GM19372 (cell line): Measurements from ENCODE around the gene MTX1.

Source experiments
- ATAC-seq: cut with Tn5 transposase; IDR thresholded peaks from one replicate; pipeline ENCODE4 v1.9.1; 2021; ENCODE audit warnings: mild to moderate bottlenecking, low read depth, moderate library complexity; ENCODE audit not compliant: unreplicated experiment

Gene MTX1

DNA sequence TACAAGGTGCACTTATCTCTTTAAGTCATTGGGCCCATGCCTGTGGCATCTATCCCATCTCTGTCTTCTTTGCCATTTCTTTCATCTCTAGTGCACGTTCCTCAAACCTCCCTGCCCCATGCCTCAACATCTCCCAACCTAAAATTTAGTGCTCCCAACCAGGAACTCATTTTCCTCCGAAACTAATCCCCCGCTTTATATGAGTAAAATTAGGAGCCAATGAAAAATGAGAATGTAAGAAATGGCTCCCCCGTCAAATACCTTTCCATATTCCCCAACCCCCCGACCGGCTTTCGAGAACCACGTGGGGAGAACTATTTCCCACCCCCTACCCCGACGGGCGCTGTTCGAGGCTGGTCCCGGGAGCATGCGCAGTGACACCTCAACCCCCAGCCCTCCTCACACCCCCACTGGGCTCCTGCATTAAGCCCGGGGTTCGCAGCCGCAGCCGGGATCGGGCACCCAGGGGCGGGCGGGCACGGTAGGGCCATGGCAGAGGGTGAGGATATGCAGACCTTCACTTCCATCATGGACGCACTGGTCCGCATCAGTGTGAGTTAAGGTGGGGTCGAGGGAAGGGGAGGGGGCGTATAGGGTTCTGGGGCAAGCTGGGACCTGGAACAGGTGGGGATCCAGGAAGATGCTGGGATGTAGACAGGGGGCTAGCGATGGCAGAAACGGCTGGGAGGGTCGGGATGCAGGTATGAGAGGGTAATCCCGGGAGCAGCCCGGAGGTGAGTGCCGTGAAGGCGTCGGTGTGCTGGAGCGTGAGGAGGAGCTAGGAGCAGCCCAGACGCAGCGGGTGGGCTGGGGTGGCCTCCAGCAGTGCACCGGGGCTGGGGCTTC is 34.8 kb upstream of the MTX1 start, which contains the start of gene TRIM46:
TSS of gene TRIM46 (plus strand) at position 372 of the 846 bp plus-strand sequence. CDS start at position 490, 118 bp downstream.
- no peak for ATAC-seq

DNA sequence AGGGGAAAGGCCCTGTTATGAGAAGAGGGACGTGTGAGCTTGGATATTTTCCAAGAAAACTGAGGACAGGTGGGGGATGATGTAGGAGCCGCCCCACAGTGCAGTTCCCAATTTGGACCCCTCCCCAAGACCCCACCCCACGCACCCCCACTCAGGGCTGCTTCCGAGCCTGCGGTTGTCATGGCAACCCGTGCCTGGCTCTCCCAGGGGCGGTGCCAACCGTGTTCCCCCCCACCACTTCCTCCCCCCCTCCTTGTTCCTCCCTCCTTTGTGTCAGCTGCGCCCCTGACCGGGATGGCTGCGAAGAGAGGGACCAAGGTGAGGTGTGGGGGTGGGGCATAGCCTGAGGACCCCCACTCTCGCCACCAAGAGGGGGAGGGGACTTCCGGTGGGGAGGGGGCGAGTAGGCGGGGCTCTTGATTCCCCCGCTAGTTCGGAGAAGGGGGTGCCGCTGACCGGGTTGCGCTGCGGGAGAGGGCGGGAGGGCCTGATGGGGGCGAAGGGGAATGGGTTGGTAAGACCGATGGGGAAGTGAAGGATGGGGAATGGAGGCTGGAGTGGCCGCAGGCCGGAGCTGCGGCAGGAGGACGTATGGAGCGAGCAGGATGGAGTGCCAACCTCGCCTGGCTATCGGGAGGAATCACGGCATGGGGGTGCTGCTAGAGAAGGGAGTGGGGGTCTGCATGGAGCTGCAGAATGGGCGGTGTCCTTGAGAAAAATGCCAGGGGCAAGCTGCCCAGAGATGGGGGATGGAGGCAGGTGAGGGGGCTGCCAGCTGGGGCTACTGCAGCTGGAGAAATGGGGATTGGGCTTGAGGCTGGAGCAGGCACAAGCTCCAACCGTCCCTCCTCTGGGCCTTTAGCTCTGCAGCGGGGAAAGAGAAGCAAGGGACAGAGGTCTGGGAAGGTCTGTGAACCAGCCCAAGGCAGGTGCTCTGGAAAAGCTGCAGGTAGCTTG is 33.9 kb upstream of the MTX1 start:
- no peak for ATAC-seq

DNA sequence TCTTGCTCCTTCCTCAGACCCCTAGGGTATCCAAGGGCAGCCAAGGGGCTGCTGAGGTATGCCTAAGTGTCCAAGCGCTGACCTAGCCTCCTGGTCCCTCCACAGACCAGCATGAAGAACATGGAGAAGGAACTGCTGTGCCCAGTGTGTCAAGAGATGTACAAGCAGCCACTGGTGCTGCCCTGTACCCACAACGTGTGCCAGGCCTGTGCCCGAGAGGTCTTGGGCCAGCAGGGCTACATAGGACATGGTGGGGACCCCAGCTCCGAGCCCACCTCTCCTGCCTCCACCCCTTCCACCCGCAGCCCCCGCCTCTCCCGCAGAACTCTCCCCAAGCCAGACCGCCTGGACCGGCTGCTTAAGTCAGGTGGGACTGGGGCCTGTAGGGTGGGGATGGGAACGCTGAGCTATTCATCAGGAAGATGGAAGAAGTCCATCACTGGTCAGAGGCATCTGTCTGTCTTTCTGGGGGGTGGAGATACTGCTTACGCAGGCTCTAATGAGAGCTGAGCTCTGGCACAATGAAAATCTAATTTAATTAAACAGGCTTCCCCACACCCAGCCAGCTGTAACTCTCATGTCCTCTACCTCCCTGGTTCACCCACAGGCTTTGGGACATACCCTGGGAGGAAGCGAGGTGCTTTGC is 33.1 kb upstream of the MTX1 start:
- ATAC-seq, result no peak

DNA sequence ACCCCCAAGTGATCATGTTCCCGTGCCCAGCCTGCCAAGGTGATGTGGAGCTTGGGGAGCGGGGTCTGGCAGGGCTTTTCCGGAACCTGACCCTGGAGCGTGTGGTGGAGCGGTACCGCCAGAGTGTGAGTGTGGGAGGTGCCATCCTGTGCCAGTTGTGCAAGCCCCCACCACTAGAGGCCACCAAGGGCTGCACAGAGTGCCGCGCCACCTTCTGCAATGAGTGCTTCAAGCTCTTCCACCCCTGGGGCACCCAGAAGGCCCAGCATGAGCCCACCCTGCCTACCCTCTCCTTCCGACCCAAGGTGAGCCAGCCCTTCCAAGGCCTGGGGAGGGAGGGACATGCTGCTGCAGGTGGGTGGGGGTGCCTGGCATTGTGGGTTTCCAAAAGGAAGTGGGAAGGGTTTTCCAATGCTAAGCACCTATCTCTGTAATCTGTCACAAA is 32.5 kb upstream of the MTX1 start:
- ATAC-seq, result no peak

DNA sequence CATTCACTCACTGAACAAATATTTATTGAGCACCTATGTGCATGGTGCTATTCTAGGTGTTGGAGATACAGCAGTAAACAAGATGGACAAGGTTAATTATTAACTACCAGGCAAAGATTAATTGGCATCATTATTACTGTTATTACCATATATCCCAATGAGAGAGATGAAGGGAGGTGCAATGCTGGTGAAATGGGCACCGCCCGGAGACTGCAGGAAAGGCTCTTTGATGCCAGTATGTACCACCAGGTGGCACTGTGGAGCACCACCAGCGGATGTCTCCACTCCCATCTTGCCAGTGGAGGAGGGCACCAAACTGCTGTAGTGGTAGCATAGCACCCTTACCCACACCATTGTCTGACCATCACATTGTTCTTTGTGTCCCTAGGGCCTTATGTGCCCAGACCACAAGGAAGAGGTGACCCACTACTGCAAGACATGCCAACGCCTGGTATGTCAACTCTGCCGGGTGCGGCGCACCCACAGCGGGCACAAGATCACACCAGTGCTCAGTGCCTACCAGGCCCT is 31.9 kb upstream of the MTX1 start:
- ATAC-seq, result no peak

DNA sequence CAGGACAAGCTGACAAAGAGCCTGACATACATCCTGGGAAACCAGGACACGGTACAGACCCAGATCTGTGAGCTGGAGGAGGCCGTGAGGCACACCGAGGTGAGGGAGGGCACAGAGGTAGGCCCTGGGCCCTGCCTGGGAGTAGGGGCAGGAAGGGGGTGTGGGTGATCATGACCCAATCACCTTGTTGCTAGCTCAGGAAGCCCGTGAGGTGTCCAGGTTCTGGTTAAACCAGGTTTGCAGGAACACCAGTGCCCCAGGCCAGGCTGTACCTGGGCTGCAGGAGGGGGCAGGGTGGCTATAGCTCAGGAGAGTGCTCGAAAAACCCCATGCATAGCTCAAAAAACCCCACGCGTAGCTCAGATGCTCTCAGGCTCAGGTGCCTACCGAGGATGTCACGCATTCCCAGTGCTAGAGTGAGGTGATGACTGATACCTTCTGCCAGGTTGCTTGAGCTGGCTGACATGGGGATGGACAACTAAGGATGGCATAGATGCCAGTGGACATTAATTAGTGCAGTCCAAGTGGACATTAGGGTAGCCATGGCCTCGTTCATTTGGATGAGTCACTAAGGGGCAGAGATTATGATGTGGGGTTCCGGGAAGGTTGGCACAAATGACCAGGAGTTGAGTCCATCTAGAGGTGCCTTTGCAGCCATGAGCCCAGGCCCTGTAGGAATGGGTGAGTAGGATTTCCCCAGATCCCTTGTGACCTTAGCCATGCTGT is 31.1 kb upstream of the MTX1 start:
- no peak for ATAC-seq

DNA sequence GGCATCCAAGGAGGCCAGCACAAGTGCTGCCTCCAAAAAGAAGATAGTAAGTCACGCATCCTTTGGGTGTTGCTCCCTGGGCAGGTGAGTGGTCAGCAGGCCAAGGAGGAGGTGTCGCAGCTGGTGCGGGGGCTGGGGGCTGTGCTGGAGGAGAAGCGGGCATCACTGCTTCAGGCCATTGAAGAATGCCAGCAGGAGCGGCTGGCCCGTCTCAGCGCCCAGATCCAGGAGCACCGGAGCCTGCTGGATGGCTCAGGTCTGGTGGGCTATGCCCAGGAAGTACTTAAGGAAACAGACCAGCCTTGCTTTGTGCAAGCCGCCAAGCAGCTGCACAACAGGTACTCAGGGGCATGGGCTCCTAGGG is 30.6 kb upstream of the MTX1 start:
- no peak for ATAC-seq

DNA sequence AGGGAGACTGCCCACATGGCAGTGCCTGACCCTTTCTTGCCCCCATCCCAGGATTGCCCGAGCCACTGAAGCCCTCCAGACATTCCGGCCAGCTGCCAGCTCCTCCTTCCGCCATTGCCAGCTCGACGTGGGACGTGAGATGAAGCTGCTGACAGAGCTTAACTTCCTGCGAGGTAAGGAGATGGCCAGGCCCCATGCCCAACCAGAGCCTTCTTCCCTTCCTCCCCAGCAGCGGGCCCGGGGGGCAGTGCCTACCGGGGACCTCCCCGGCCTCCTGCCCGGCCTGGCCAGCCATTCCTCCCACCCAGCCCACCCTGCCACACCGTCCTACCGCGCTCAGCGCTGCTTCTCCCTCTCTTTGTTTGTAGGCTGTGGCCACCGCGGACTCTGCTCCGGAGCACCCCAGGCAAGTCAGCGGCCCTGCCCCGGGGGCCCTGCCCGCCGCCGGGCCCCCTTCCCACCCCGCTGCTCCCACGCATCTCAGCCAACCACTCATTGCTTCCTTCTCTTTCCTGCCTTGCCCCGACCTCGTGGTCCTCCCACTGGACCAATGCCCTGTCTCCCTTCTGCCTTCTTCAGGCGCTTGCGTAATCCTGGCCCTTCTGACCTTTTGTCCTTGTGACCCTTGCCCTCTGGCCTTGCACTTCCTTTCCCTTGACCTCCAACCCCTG is 29.9 kb upstream of the MTX1 start:
- ATAC-seq, result no peak

DNA sequence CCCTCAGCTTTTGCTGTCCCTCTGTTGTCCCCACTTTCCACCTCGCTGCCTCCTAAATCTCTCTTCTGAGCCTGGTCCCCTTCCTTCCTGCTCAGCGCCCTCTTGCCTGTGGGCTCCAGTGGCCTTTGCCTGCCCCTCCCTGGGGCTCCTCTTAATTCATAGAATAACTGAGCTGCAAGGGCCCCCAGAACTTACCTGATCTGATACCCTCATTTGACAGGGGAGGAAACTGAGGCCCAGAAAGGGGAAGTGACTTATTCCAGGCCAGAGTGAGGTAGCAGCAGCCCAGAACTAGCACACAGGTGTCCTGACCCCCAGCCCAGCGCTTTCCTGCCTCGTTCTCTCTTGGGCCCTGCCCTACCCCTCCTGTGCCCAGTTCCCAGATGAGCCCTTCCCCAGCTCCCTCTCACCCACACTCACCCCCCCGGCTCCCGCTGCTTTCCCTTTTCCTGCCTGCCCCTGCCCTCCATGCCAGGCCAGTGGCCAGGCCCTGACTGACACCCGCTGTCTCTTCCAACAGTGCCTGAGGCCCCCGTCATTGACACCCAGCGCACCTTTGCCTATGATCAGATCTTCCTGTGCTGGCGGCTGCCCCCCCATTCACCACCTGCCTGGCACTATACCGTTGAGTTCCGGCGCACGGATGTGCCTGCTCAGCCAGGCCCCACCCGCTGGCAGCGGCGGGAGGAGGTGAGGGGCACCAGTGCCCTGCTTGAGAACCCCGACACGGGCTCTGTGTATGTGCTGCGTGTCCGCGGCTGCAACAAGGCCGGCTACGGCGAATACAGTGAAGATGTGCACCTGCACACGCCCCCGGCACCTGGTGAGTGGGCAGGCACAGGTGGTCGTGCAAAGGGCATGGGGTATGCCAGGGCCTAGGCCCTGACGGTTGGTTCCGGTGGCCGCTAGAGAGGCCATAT is 29.1 kb upstream of the MTX1 start:
- no peak for ATAC-seq

DNA sequence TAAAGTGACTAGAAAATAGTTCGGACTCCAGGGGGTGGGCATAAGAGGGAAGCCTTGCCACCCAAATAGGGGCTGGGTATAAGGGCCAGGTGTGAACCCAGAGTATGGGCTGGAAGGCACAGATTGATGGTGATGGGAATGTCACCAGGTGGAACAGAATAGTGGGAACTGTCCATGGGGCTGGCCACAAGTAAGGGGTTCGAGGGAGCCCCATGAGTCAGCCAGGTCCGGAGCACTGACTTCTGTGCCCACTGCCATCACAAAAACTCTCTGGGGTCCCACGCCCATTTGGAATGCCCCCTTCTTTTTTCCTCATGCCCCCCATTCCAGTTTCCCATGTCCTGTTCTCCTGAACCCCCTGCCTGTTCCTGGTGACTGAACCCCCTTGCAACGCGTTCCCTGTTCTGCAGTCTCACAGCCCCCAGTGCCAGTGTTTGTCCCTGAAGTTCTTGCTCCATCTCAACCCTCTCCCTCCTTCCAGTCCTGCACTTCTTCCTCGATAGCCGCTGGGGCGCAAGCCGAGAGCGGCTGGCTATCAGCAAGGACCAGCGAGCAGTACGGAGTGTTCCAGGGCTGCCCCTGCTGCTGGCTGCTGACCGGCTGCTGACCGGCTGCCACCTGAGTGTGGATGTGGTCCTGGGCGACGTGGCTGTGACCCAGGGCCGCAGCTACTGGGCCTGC is 27.0 kb upstream of the MTX1 start:
- no peak for ATAC-seq

DNA sequence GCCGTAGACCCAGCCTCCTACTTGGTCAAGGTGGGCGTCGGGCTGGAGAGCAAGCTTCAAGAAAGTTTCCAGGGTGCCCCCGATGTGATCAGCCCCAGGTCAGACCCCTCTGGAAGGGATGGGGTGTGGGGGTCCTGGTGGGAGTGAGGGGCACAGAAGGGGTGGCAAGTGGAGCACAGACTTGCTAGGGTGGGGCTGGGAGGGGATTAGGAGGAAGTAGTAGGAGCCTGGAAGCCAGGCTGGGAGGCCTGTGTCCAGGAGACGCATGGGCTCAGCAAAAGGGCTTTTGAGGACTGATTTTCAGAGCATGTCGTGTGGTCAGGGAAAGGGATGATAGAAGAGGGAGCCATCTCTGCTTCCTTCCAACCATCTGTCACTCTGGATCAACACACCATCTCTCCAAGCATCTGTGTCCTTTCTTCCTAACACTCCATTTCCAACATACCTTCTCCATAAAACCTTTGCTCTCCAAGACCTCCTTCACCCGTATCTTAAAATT is 26.4 kb upstream of the MTX1 start:
- no peak for ATAC-seq

DNA sequence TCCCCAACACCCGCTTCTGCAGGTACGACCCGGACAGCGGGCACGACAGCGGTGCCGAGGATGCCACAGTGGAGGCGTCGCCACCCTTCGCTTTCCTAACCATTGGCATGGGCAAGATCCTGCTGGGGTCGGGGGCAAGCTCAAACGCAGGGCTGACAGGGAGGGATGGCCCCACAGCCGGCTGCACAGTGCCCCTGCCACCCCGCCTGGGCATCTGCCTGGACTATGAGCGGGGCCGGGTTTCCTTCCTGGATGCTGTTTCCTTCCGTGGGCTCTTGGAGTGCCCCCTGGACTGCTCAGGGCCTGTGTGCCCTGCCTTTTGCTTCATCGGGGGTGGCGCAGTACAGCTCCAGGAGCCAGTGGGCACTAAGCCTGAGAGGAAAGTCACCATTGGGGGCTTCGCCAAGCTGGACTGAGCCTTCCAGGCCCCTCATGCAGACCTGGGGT is 24.7 kb upstream of the MTX1 start:
- no peak for ATAC-seq

DNA sequence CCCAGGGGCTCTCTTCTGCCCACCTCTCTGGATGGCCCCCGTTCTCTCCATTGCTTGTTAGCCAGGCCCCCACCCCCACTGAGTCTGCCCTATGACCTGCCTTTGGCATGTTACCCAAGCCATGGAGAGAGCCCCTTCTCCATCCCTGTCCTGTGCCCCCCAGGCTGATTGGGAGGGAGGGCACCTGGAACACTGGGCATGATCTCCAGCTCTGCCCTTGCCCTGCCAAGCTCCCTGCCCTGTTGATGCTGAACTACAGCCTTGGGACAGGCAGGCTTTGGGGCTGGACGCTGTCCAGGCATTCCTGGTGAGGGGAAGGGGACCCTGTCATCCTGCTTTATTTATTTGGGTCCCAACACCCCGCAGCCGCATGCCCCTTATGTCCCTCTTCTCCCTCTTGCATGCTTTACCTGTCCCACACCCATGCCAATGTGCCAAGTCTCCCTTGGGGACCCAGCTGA is 24.1 kb upstream of the MTX1 start:
- ATAC-seq, result no peak

DNA sequence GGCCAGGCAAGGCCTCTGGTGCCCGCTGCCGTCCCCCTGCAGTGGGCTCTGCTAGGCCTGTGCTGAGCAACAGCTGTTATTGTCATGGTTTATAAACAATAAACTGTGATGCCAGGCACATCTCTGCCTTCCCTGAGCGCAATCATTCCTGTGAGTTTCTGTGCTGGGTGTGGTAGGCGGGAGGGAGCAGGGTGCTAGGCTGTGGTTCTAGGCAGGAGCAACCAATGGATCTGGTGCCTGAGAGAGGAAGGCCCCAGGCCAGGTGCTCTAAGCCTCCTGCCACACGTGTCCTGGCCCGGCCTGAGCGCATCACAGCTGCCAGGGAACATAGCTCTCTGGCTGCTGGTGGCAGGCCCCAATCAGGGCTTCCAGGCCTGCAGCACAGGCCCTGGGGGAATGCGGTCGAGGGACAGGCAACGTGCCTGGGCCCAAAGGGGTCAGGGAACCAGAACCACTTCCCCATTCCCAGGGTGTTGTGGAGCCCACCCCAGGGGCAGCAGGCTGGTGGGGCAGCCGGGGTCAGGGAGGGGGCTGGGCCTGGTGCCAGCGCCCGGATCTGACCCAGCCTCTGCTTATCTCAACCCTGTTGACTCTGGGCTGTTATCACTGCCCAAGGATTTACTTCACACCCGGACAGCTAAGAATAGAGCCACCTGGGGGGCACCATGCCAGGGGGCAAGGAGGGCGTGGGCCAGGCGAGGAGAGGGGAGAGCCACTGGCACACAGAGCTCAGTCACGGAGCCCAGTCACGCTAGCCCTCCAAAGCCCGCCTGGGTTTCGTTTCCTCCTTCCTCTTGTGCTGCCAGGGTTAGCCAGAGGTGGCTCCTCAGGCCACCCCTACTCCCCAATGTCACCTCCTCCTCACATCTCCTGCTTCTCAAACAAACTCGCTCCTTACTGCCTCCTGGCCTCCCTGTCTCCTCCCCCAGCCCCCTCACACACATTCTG is 23.4 kb upstream of the MTX1 start:
- no peak for ATAC-seq

DNA sequence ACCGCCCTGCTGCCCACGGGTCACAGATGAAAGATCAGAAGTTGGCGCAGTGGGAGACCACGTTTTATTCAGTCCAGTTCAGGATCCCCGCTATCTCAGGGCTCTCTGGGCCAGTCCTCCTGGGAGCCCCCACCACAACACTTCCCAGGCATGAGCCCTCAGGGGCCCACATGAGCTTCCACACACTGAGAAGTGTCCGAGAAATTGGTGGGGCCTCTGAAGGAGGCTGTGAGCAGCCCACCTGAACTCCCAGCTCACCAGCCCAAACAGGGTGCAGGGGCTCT is 22.8 kb upstream of the MTX1 start:
- ATAC-seq, result no peak

DNA sequence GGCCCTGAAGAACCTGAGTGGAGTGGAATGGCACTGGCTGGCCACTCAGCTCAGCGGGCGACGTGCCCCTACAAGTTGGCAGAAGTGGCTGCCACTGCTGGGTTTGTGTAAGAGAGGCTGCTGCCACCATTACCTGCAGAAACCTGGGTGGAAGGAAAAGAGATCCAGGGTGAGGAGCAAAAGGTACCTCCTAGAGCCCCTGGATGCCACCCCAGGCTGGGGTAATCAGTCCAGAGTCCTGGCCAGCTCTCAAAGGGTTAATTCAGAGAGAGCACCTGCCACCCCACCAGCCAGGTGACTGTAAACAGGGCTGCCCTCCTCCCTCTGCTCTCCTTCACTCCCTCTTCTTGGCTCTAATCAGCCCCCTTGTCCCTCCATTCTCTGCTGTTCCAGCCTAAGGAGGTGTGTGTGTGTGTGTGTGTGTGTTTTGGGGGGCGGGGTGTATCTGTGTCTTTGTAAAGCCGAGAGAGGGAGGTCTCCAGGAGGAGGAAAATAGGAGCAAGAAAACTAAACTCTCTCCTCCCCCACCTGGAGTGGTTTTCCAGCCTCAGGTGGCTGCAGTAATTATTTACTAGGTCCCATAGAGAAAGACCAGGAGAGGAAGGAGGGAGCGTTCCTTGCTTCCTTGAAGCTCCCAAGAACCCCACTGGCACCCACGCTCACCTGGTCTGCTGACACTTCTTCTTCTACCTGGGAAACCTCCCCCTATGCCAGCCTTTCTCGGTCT is 22.3 kb upstream of the MTX1 start:
- no peak for ATAC-seq
